IMR-90 (cell line): Measurements from ENCODE around the gene ZNF492. TPM values are rescaled to one million over a fixed set of nuclear protein-coding genes. Genes with fewer than 3 reads are reported as not detected.

Experiments used
- ATAC-seq: fragments of 200-7000 bp; cut with Tn5 transposase; 2 replicates; pipeline ENCODE4 v1.9.1; 2020; ENCODE audit warnings: low read depth, mild to moderate bottlenecking, moderate library complexity
- BruUV-seq: library from RNA; stranded (reverse); fragments of 400-500 nt; replicated peaks from 2 replicates; lab custom pipeline; 2021; lab: Mats Ljungman, UMichigan
- CTCF ChIA-PET: fragments of 300-600 bp; formaldehyde crosslinking; extraction: SDS; loops from one replicate; lab custom pipeline; 2021; ENCODE audit warnings: antibody characterized with exemption; lab: Yijun Ruan, JAX
- POLR2A ChIA-PET: fragments of 300-600 bp; sonication (Branson Sonifier 250); formaldehyde crosslinking; loops from one replicate; lab custom pipeline; 2022; ENCODE audit warnings: antibody characterized with exemption; ENCODE audit not compliant: unreplicated experiment; lab: Charles Lee
- DNase-seq: peaks from one replicate; pipeline ENCODE4 v3.0.0; 2013
- H2AFZ ChIP-seq: replicated peaks from 2 replicates; pipeline ENCODE3; 2013; ENCODE audit warnings: low read length, mild to moderate bottlenecking; ENCODE audit not compliant: poor library complexity
- H2AK5ac ChIP-seq: 2 replicates; pipeline ENCODE4 v1.6.1; 2013; ENCODE audit warnings: low read depth, low read length, inconsistent platforms
- H2AK9ac ChIP-seq: replicated peaks from 2 replicates; pipeline ENCODE3; 2013; ENCODE audit warnings: mild to moderate bottlenecking, low read depth, low read length, moderate library complexity; ENCODE audit not compliant: poor library complexity
- H2BK120ac ChIP-seq: 2 replicates; pipeline ENCODE4 v1.6.1; 2013; ENCODE audit warnings: low read depth, low read length, inconsistent platforms
- H2BK15ac ChIP-seq: 3 replicates; pipeline ENCODE4 v1.6.1; 2013; ENCODE audit warnings: low read depth, low read length, inconsistent platforms
- H2BK20ac ChIP-seq: 2 replicates; pipeline ENCODE4 v1.6.1; 2013; ENCODE audit warnings: low read depth, mild to moderate bottlenecking, inconsistent platforms, low read length, moderate library complexity
- H2BK5ac ChIP-seq: 2 replicates; pipeline ENCODE4 v1.6.1; 2013; ENCODE audit warnings: mild to moderate bottlenecking, low read depth, low read length, inconsistent platforms; ENCODE audit not compliant: poor library complexity, severe bottlenecking
- H3K14ac ChIP-seq: replicated peaks from 2 replicates; pipeline ENCODE4 v1.6.1; 2013; ENCODE audit warnings: low read depth, low read length, inconsistent platforms
- H3K18ac ChIP-seq: 2 replicates; pipeline ENCODE4 v1.6.1; 2013; ENCODE audit warnings: low read depth, low read length, control low read depth
- H3K23ac ChIP-seq: 2 replicates; pipeline ENCODE4 v1.6.1; 2013; ENCODE audit warnings: low read depth, low read length, inconsistent platforms
- H3K27ac ChIP-seq: 2 replicates; pipeline ENCODE4 v1.5.1; 2013; ENCODE audit warnings: mild to moderate bottlenecking, control low read depth, low read length; ENCODE audit not compliant: insufficient read depth
- H3K27me3 ChIP-seq: 2 replicates; pipeline ENCODE4 v1.6.1; 2013; ENCODE audit warnings: low read length; ENCODE audit not compliant: control insufficient read depth, insufficient read depth
- H3K36me3 ChIP-seq: 2 replicates; pipeline ENCODE4 v1.6.1; 2013; ENCODE audit warnings: low read length, mixed read lengths; ENCODE audit not compliant: control insufficient read depth, insufficient read depth
- H3K4ac ChIP-seq: 2 replicates; pipeline ENCODE4 v1.6.1; 2013; ENCODE audit warnings: low read depth, low read length, inconsistent platforms
- H3K4me1 ChIP-seq: 2 replicates; pipeline ENCODE4 v1.6.1; 2013; ENCODE audit warnings: low read length, mixed read lengths; ENCODE audit not compliant: control insufficient read depth, insufficient read depth
- H3K4me2 ChIP-seq: 2 replicates; pipeline ENCODE4 v1.6.1; 2013; ENCODE audit warnings: low read depth, mild to moderate bottlenecking, control low read depth, low read length, moderate library complexity
- H3K4me3 ChIP-seq: 2 replicates; pipeline ENCODE4 v1.5.1; 2013; ENCODE audit warnings: low read depth, mild to moderate bottlenecking, control low read depth, low read length, moderate library complexity; ENCODE audit not compliant: insufficient read depth
- H3K56ac ChIP-seq: 2 replicates; pipeline ENCODE4 v1.6.1; 2013; ENCODE audit warnings: low read length, inconsistent platforms; ENCODE audit not compliant: insufficient read depth; ENCODE audit errors: extremely low read depth
- H3K79me1 ChIP-seq, 2 experiments: 2 replicates each; pipeline ENCODE4 v1.6.1; 2013; ENCODE audit warnings: low read length in 2 of 2, inconsistent platforms in 1 of 2, low read depth in 1 of 2
- H3K9ac ChIP-seq: 2 replicates; pipeline ENCODE4 v1.6.1; 2013; ENCODE audit warnings: low read depth, low read length, control low read depth
- H3K9me1 ChIP-seq: 2 replicates; pipeline ENCODE4 v1.6.1; 2013; ENCODE audit warnings: low read length, inconsistent platforms; ENCODE audit not compliant: insufficient read depth
- H3K9me3 ChIP-seq: 2 replicates; pipeline ENCODE4 v1.6.1; 2013; ENCODE audit warnings: low read length; ENCODE audit not compliant: control insufficient read depth, insufficient read depth
- H4K20me1 ChIP-seq: 2 replicates; pipeline ENCODE4 v1.6.1; 2013; ENCODE audit warnings: low read length, inconsistent platforms; ENCODE audit not compliant: insufficient read depth
- H4K5ac ChIP-seq: 2 replicates; pipeline ENCODE4 v1.6.1; 2013; ENCODE audit warnings: mild to moderate bottlenecking, low read depth, low read length, control low read depth
- H4K8ac ChIP-seq, 2 experiments: 2 replicates each; pipeline ENCODE4 v1.6.1; 2013; ENCODE audit warnings: low read depth in 2 of 2, low read length in 2 of 2, control low read depth in 1 of 2, inconsistent platforms in 1 of 2
- H4K91ac ChIP-seq: 2 replicates; pipeline ENCODE4 v1.6.1; 2013; ENCODE audit warnings: low read depth, low read length, inconsistent platforms; ENCODE audit not compliant: insufficient read depth
- BHLHE40 ChIP-seq: fragments of 150-350 bp; IDR thresholded peaks from 2 replicates; pipeline ENCODE4 v1.6.1; 2016; ENCODE audit warnings: mild to moderate bottlenecking, low read depth, low read length
- CEBPB ChIP-seq: IDR thresholded peaks from 2 replicates; pipeline ENCODE4 v1.6.1; 2012; ENCODE audit warnings: low read depth, low read length, improper control_type of control experiment
- CHD1 ChIP-seq: IDR thresholded peaks from 2 replicates; pipeline ENCODE4 v1.6.1; 2012; ENCODE audit warnings: low read depth, low read length, improper control_type of control experiment
- CTCF ChIP-seq: conservative IDR thresholded peaks from 2 replicates; pipeline ENCODE4 v1.5.1; 2012; ENCODE audit warnings: mild to moderate bottlenecking, low read depth, low read length, improper control_type of control experiment
- ELK1 ChIP-seq: fragments of 150-350 bp; IDR thresholded peaks from 2 replicates; pipeline ENCODE4 v1.6.1; 2016; ENCODE audit warnings: low read depth, mild to moderate bottlenecking, low read length, moderate library complexity, borderline replicate concordance
- FOS ChIP-seq: fragments of 150-350 bp; IDR thresholded peaks from 2 replicates; pipeline ENCODE4 v1.6.1; 2016; ENCODE audit warnings: low read depth, low read length
- MAFK ChIP-seq: IDR thresholded peaks from 2 replicates; pipeline ENCODE4 v1.6.1; 2012; ENCODE audit warnings: low read depth, low read length, improper control_type of control experiment
- MAZ ChIP-seq: IDR thresholded peaks from 2 replicates; pipeline ENCODE4 v1.6.1; 2012; ENCODE audit warnings: low read depth, mild to moderate bottlenecking, low read length, improper control_type of control experiment, moderate library complexity, borderline replicate concordance
- MXI1 ChIP-seq: IDR thresholded peaks from 2 replicates; pipeline ENCODE4 v1.6.1; 2012; ENCODE audit warnings: low read depth, mild to moderate bottlenecking, low read length, moderate library complexity, borderline replicate concordance
- NFE2L2 ChIP-seq: fragments of 150-350 bp; IDR thresholded peaks from 2 replicates; pipeline ENCODE4 v1.6.1; 2016; ENCODE audit warnings: low read depth, mild to moderate bottlenecking, low read length
- POLR2A ChIP-seq: IDR thresholded peaks from 2 replicates; pipeline ENCODE4 v1.6.1; 2012; ENCODE audit warnings: mild to moderate bottlenecking, low read depth, low read length
- RAD21 ChIP-seq: IDR thresholded peaks from 2 replicates; pipeline ENCODE4 v1.6.1; 2012; ENCODE audit warnings: low read length, improper control_type of control experiment
- RCOR1 ChIP-seq: IDR thresholded peaks from 2 replicates; pipeline ENCODE4 v1.6.1; 2012; ENCODE audit warnings: mild to moderate bottlenecking, low read length, improper control_type of control experiment; ENCODE audit not compliant: insufficient replicate concordance
- RFX5 ChIP-seq: IDR thresholded peaks from 2 replicates; pipeline ENCODE4 v1.8.0; 2012; ENCODE audit warnings: low read depth, mild to moderate bottlenecking, low read length, moderate library complexity
- SMC3 ChIP-seq: fragments of 150-350 bp; IDR thresholded peaks from 2 replicates; pipeline ENCODE4 v1.6.1; 2016; ENCODE audit warnings: low read depth, mild to moderate bottlenecking, antibody characterized with exemption, low read length, moderate library complexity
- USF2 ChIP-seq: fragments of 150-350 bp; IDR thresholded peaks from 2 replicates; pipeline ENCODE4 v1.6.1; 2017; ENCODE audit warnings: mild to moderate bottlenecking, antibody characterized with exemption, low read length, low read depth
- WGBS, 2 experiments: methylation state at CpG; one replicate each; pipeline versions ENCODE4 v1.1.5 to v1.1.7; 2013; ENCODE audit warnings: missing lambda C conversion rate in 2 of 2; ENCODE audit not compliant: insufficient read length in 1 of 2; ENCODE audit errors: extremely low coverage in 2 of 2; 5-methylcytosine and 5-hydroxymethylcytosine counted together
- dilution Hi-C: fragments of 300-500 bp; cut with HindIII; formaldehyde crosslinking; loops from one replicate; pipeline ENCODE4 v1.14.3; 2018; ENCODE audit warnings: low sequenced_read_pairs; ENCODE audit not compliant: unreplicated experiment
- in situ Hi-C: fragments of 300-500 bp; cut with MboI; formaldehyde crosslinking; loops from 3 replicates; pipeline ENCODE4 v1.14.3; 2019; ENCODE audit warnings: low sequenced_read_pairs, inconsistent platforms, mixed read lengths
- intact Hi-C: fragments of 100-400 bp; cut with micrococcal nuclease; formaldehyde crosslinking; loops from 2 replicates; pipeline ENCODE4 v1.10.0; 2022
- polyA plus RNA-seq, 3 experiments: library from polyadenylated mRNA; depleted of rRNA; stranded (reverse); fragments of >200 nt; gene quantifications; 2 replicates each; pipeline ENCODE4 v1.2.3, GENCODE V29; 2012; ENCODE audit warnings: low replicate concordance in 1 of 3
- total RNA-seq: library from RNA; depleted of rRNA; stranded (reverse); fragments of >200 nt; gene quantifications from 2 replicates; pipeline ENCODE4 v1.2.3, GENCODE V29; 2012

The ZNF492 gene
- total and polyA plus RNA-seq, 2 of the 4 experiments (the other 2 are of a cell fraction), result 0.19 to 1.3 TPM

- H3K27ac ChIP-seq, result no peak overlapping the region
- H3K79me1 ChIP-seq, result no peaks in the 10 kb centered on the region
- no peaks in the 10 kb centered on the region for H3K9me1 ChIP-seq
- H4K5ac ChIP-seq, result no peak overlapping the region
- H3K9ac ChIP-seq, result no peak overlapping the region
- no peak overlapping the region for H3K14ac ChIP-seq
- no peak for TF ChIP-seq FOS
- no peak for TF ChIP-seq CHD1
- no peak for TF ChIP-seq CEBPB
- no peak for TF ChIP-seq CTCF
- no peak for TF ChIP-seq ELK1
- no peak for TF ChIP-seq USF2
- TF ChIP-seq SMC3, result no peak
- TF ChIP-seq MXI1, result no peak
- no peak for TF ChIP-seq RFX5
- TF ChIP-seq POLR2A, result no peak
- no peak for TF ChIP-seq RAD21
- TF ChIP-seq RCOR1, result no peak
- no peak for TF ChIP-seq MAZ
- TF ChIP-seq NFE2L2, result no peak
- no peak for TF ChIP-seq MAFK
- TF ChIP-seq BHLHE40, result no peak
- POLR2A ChIA-PET, result no interaction called here
- H2AK9ac ChIP-seq, result no peak overlapping the region
- no peaks in the 10 kb centered on the region for H3K36me3 ChIP-seq
- H3K56ac ChIP-seq, result no peak overlapping the region
- H3K4me3 ChIP-seq, result no peak overlapping the region
- H2AK5ac ChIP-seq, result no peak overlapping the region
- CTCF ChIA-PET, result no interaction called here
- H2BK120ac ChIP-seq, result no peak overlapping the region
- no peak overlapping the region for H2BK15ac ChIP-seq
- no peaks in the 10 kb centered on the region for H4K20me1 ChIP-seq
- H4K8ac ChIP-seq, result no peak overlapping the region
- H3K23ac ChIP-seq, result no peak overlapping the region
- no peak overlapping the region for H2AFZ ChIP-seq
- intact Hi-C loops (no loop called here), dilution Hi-C loops (no loop called here), in situ Hi-C loops (no loop called here)
- 60% methylated on average over 2 of the region's 44 CpGs; no CpG with 5 or more reads in 1 of the 2 experiments for WGBS, 2 experiments
- no peak overlapping the region for H3K4me2 ChIP-seq
- H3K4me1 ChIP-seq, result no peaks in the 10 kb centered on the region
- BruUV-seq, result no TSS peak
- no peak overlapping the region for H3K4ac ChIP-seq
- ATAC-seq, result no peak
- H4K91ac ChIP-seq, result no peak overlapping the region
- no peak overlapping the region for H2BK5ac ChIP-seq
- no peaks in the 10 kb centered on the region for H3K27me3 ChIP-seq
- DNase-seq, result no peak
- H3K18ac ChIP-seq, result no peak overlapping the region
- no peak overlapping the region for H2BK20ac ChIP-seq
- H3K9me3 ChIP-seq, result peaks cover 25% of the 10 kb centered on the region
These were observed 16.4 kb upstream of the ZNF492 start for GRCh38 chr19:22617614-22618320.
